Astrocyte (in vitro differentiated cells and primary cell): Measurements from ENCODE around the gene PPP1R12B. TPM values are rescaled to one million over a fixed set of nuclear protein-coding genes. Genes with fewer than 3 reads are reported as not detected.
"Not testable (repeated sequence)": the region's sequence is repeated elsewhere in the genome, so short reads cannot be mapped to it uniquely, and the experiment has no call there.

ENCODE experiments used
- DNase-seq: peaks from one replicate; pipeline ENCODE4 v3.0.0-alpha.2; 2010; ENCODE audit warnings: low read depth
- FAIRE-seq: peaks from 2 replicates; lab custom pipeline; 2011; peaks lifted over from hg19 to GRCh38; lab: Jason Lieb, UNC
- H2AFZ ChIP-seq: 2 replicates; pipeline ENCODE4 v1.6.0; 2012; ENCODE audit warnings: low read depth, low read length, inconsistent platforms
- H3K27ac ChIP-seq: 2 replicates; pipeline ENCODE4 v1.5.1; 2011; ENCODE audit warnings: low read depth, low read length, inconsistent platforms
- H3K27me3 ChIP-seq: 2 replicates; pipeline ENCODE4 v1.6.0; 2011; ENCODE audit warnings: low read length, inconsistent platforms; ENCODE audit not compliant: insufficient read depth
- H3K36me3 ChIP-seq: 2 replicates; pipeline ENCODE4 v1.5.1; 2011; ENCODE audit warnings: low read length, inconsistent platforms; ENCODE audit not compliant: insufficient read depth
- H3K4me1 ChIP-seq: 2 replicates; pipeline ENCODE4 v1.5.1; 2011; ENCODE audit warnings: low read length, inconsistent platforms; ENCODE audit not compliant: insufficient read depth
- H3K4me2 ChIP-seq: 2 replicates; pipeline ENCODE4 v1.6.0; 2012; ENCODE audit warnings: low read length, inconsistent platforms
- H3K4me3 ChIP-seq: 2 replicates; pipeline ENCODE4 v1.5.1; 2011; ENCODE audit warnings: low read depth, mild to moderate bottlenecking, low read length, inconsistent platforms; ENCODE audit not compliant: insufficient read depth
- H3K79me2 ChIP-seq: 2 replicates; pipeline ENCODE4 v1.6.0; 2012; ENCODE audit warnings: mild to moderate bottlenecking, low read length, inconsistent platforms; ENCODE audit not compliant: insufficient read depth
- H3K9ac ChIP-seq: 2 replicates; pipeline ENCODE4 v1.6.0; 2012; ENCODE audit warnings: mild to moderate bottlenecking, low read length, inconsistent platforms
- H3K9me3 ChIP-seq: 2 replicates; pipeline ENCODE4 v1.5.1; 2012; ENCODE audit warnings: low read depth, mild to moderate bottlenecking, low read length, inconsistent platforms; ENCODE audit not compliant: insufficient read depth
- H4K20me1 ChIP-seq: 2 replicates; pipeline ENCODE4 v1.6.0; 2012; ENCODE audit warnings: low read length, inconsistent platforms; ENCODE audit not compliant: insufficient read depth
- H3K27ac Mint-ChIP-seq: one replicate; pipeline ENCODE4 v1.8.0; 2021; ENCODE audit warnings: mild to moderate bottlenecking, mixed read lengths; ENCODE audit not compliant: unreplicated experiment
- H3K27me3 Mint-ChIP-seq: one replicate; pipeline ENCODE4 v1.8.0; 2021; ENCODE audit warnings: low read depth, mixed read lengths; ENCODE audit not compliant: unreplicated experiment
- H3K36me3 Mint-ChIP-seq: one replicate; pipeline ENCODE4 v1.8.0; 2021; ENCODE audit warnings: low read depth, mixed read lengths; ENCODE audit not compliant: unreplicated experiment
- H3K4me1 Mint-ChIP-seq: one replicate; pipeline ENCODE4 v1.8.0; 2021; ENCODE audit warnings: low read depth, mixed read lengths; ENCODE audit not compliant: unreplicated experiment
- H3K4me3 Mint-ChIP-seq: one replicate; pipeline ENCODE4 v1.8.0; 2021; ENCODE audit warnings: mild to moderate bottlenecking, moderate library complexity, mixed read lengths; ENCODE audit not compliant: unreplicated experiment
- H3K9me3 Mint-ChIP-seq: one replicate; pipeline ENCODE4 v1.8.0; 2021; ENCODE audit warnings: mild to moderate bottlenecking, mixed read lengths; ENCODE audit not compliant: unreplicated experiment
- EZH2 ChIP-seq: IDR thresholded peaks from 2 replicates; pipeline ENCODE4 v1.6.1; 2012; ENCODE audit warnings: mild to moderate bottlenecking, low read length, inconsistent platforms; ENCODE audit not compliant: insufficient read depth
- total RNA-seq: library from RNA; stranded (reverse); gene quantifications from 2 replicates; pipeline ENCODE4 v1.2.1, GENCODE V29; 2021
- TF ChIP-seq, protein P1 (sequence below): IDR thresholded peaks from 2 replicates; pipeline ENCODE4 v1.5.1; 2011; ENCODE audit warnings: low read depth, mild to moderate bottlenecking, inconsistent platforms, low read length, moderate library complexity; ENCODE audit not compliant: insufficient read depth

Gene PPP1R12B
- total RNA-seq, 1 donor from 2014 or later: 12.2 TPM

DNA sequence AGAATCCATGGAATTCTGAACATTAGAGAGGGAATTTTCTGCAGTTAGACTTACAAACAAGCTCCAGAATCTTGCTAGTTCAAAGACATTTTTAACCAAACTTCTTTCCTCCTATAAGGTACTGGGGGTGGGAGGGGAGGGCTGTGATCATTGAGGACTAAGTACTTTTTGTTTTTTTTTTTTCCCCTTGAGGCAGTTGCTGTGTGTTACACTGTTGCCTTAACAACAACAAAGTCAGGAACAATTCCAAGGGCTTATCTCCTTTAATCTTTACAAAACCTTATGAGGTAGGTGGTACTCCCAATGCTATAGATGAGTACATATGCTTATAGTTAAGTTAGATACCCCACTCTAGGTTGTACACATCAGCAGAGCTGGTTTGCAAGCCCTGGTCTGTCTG is 62.9 kb downstream of the PPP1R12B start:
- Histone ChIP-seq H3K9ac (peak overlapping the region; percentile 30), H3K4me3 (no peak overlapping the region), H3K27me3 (no peaks in the 10 kb centered on the region), H3K4me1 (peaks cover 5% of the 10 kb centered on the region), H3K9me3 (no peaks in the 10 kb centered on the region), H3K36me3 (no peaks in the 10 kb centered on the region), H3K4me2 (peak overlapping the region; percentile 26), H4K20me1 (peaks cover 9% of the 10 kb centered on the region), H2AFZ (no peak overlapping the region), H3K27ac (peak overlapping the region; percentile 3), H3K79me2 (no peaks in the 10 kb centered on the region)
- FAIRE-seq (no peak), DNase-seq (no peak)
- Mint-ChIP-seq H3K36me3 (no peaks in the 10 kb centered on the region), H3K4me1 (peaks cover 24% of the 10 kb centered on the region), H3K27ac (peak overlapping the region; percentile 50), H3K4me3 (no peak overlapping the region), H3K9me3 (no peaks in the 10 kb centered on the region), H3K27me3 (no peaks in the 10 kb centered on the region)
- no peak for TF ChIP-seq EZH2
- TF ChIP-seq, protein P1, sequence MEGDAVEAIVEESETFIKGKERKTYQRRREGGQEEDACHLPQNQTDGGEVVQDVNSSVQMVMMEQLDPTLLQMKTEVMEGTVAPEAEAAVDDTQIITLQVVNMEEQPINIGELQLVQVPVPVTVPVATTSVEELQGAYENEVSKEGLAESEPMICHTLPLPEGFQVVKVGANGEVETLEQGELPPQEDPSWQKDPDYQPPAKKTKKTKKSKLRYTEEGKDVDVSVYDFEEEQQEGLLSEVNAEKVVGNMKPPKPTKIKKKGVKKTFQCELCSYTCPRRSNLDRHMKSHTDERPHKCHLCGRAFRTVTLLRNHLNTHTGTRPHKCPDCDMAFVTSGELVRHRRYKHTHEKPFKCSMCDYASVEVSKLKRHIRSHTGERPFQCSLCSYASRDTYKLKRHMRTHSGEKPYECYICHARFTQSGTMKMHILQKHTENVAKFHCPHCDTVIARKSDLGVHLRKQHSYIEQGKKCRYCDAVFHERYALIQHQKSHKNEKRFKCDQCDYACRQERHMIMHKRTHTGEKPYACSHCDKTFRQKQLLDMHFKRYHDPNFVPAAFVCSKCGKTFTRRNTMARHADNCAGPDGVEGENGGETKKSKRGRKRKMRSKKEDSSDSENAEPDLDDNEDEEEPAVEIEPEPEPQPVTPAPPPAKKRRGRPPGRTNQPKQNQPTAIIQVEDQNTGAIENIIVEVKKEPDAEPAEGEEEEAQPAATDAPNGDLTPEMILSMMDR: no peak

DNA sequence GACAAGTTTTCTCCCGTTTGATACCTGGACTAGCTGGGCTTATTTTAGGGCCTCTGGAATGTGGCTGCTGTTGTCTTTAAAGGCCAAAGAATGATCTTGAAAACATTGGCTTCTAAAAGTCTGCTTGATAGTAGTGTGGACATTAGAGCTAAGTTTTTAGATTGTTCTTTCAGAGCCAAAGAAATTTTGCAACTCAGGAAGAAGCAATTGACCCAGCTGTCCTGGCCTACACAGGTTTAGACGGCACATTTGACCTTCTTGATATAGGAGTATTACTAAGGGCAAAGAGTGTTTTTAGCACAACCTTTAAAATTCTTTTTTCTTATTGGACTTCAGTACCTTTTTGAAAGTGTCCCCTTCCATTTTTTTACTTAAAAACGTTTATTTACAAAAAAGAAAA is 63.9 kb downstream of the PPP1R12B start:
- H4K20me1 ChIP-seq, H3K4me2 ChIP-seq, H3K79me2 ChIP-seq, H2AFZ ChIP-seq, H3K36me3 Mint-ChIP-seq, H3K36me3 ChIP-seq, FAIRE-seq, H3K4me3 ChIP-seq, H3K4me3 Mint-ChIP-seq, H3K27me3 Mint-ChIP-seq, H3K9ac ChIP-seq, H3K27ac ChIP-seq, H3K9me3 ChIP-seq, H3K27me3 ChIP-seq, H3K27ac Mint-ChIP-seq, DNase-seq, H3K9me3 Mint-ChIP-seq: not testable (repeated sequence)
- peaks cover 13% of the 10 kb centered on the region for H3K4me1 ChIP-seq
- peaks cover 24% of the 10 kb centered on the region for H3K4me1 Mint-ChIP-seq

DNA sequence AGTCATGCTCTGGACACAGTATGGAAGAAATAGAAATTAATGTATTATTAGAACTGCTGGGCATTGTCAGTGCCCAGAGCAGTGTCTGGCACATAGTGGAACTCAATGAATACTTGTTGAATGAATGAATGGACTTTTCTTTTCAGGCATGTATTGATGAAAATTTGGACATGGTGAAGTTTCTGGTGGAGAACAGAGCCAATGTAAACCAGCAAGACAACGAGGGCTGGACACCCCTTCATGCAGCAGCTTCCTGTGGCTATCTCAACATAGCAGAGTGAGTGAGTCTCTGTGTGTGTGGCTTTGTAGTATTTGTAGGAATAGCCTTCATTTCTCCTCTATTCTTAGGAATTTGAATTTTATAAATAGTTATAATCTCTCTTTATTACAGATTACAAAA is 68.1 kb downstream of the PPP1R12B start:
- no peak for TF ChIP-seq EZH2
- TF ChIP-seq, protein P1: no peak
- Mint-ChIP-seq H3K4me3 (no peak overlapping the region), H3K36me3 (no peaks in the 10 kb centered on the region), H3K27ac (peak overlapping the region; percentile 38), H3K4me1 (peaks cover 25% of the 10 kb centered on the region), H3K9me3 (no peaks in the 10 kb centered on the region), H3K27me3 (no peaks in the 10 kb centered on the region)
- Histone ChIP-seq H4K20me1 (no peaks in the 10 kb centered on the region), H3K4me2 (peak overlapping the region; percentile 33), H3K36me3 (no peaks in the 10 kb centered on the region), H3K27ac (peak overlapping the region; percentile 38), H2AFZ (no peak overlapping the region), H3K4me1 (peaks cover 14% of the 10 kb centered on the region), H3K9ac (no peak overlapping the region), H3K9me3 (no peaks in the 10 kb centered on the region), H3K4me3 (no peak overlapping the region), H3K79me2 (no peaks in the 10 kb centered on the region), H3K27me3 (no peaks in the 10 kb centered on the region)
- DNase-seq (peak; percentile 62), FAIRE-seq (no peak)

DNA sequence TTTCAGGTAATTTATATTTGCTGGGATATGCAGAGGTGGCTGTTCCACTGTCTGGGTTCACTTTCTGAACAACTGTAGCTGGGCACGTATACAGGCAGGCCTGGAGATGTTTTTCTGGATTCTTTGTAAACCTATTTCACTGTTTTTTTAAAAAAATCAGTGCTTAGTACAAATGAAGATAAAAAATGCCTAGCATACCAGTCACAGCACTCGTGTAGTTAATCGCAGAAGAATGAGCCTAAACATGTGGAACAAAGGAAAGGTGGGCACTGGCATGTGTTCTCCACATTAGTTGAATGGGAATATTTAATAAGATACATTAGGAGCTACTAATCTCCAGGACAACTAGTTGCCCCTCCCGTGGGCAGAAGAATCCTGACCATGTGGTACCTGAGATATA is 68.6 kb downstream of the PPP1R12B start:
- peak overlapping the region; percentile 38 for H3K27ac ChIP-seq
- H4K20me1 ChIP-seq, H3K27me3 ChIP-seq, FAIRE-seq, H3K9me3 Mint-ChIP-seq, H3K79me2 ChIP-seq, H3K9me3 ChIP-seq, H3K36me3 ChIP-seq, H2AFZ ChIP-seq, H3K36me3 Mint-ChIP-seq, H3K27me3 Mint-ChIP-seq, H3K4me3 Mint-ChIP-seq, H3K4me3 ChIP-seq: not testable (repeated sequence)
- peak overlapping the region; percentile 56 for H3K4me2 ChIP-seq
- peaks cover 20% of the 10 kb centered on the region for H3K4me1 Mint-ChIP-seq
- DNase-seq: peak; percentile 49
- peaks cover 14% of the 10 kb centered on the region for H3K4me1 ChIP-seq
- H3K9ac ChIP-seq: peak overlapping the region; percentile 43
- peak overlapping the region; percentile 75 for H3K27ac Mint-ChIP-seq

DNA sequence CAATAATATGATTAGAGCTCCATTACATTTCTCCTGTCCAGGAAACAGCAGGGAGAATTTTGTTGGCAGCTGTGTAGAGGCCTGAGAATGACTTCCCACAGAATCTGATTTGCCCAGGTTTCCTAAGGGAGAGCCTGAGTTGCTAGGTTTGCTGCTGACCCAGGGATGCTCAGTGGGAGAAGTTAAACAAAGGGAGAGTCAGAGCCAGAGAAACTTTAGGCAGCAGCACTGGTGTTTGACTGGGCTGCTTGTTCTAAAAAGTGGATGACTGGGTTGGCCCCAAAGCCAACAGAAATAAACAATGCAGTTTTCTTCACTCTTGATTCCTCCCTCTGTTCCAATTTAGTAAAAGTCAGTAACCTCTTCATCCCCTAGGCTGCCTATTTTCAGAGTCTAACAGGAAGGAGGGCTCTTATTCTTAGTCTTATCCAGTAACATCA is 69.3 kb downstream of the PPP1R12B start:
- H3K4me1 ChIP-seq: peaks cover 14% of the 10 kb centered on the region
- H3K9me3 Mint-ChIP-seq, H3K9me3 ChIP-seq, H4K20me1 ChIP-seq, H3K27me3 Mint-ChIP-seq, H3K27ac ChIP-seq, H3K4me2 ChIP-seq, FAIRE-seq, H3K9ac ChIP-seq, H3K36me3 ChIP-seq, H3K36me3 Mint-ChIP-seq, H3K27me3 ChIP-seq, H2AFZ ChIP-seq, H3K4me3 ChIP-seq, H3K27ac Mint-ChIP-seq, H3K4me3 Mint-ChIP-seq, H3K79me2 ChIP-seq: not testable (repeated sequence)
- DNase-seq: peak; percentile 34
- H3K4me1 Mint-ChIP-seq: peaks cover 17% of the 10 kb centered on the region
